GM10266 (cell line): Measurements from ENCODE around the gene SLC6A6.

ENCODE experiments used
- DNase-seq: peaks from one replicate; pipeline ENCODE4 v3.0.0; 2012; ENCODE audit errors: extremely low spot score
- CTCF ChIP-seq: IDR thresholded peaks from 2 replicates; pipeline ENCODE4 v1.5.1; 2012; ENCODE audit warnings: mild to moderate bottlenecking, low read depth; ENCODE audit not compliant: control insufficient read depth, insufficient read depth; ENCODE audit errors: missing control alignments

Gene SLC6A6

GRCh38 chr3:14366915-14367823 is 35.2 kb upstream of the SLC6A6 start:
- TF ChIP-seq CTCF: no peak
- DNase-seq: no peak

- DNase-seq: no peak
- no peak for TF ChIP-seq CTCF
Measured at GRCh38 chr3:14368146-14368545, 34.3 kb upstream of the SLC6A6 start.

- no peak for DNase-seq
- TF ChIP-seq CTCF: no peak
Measured at GRCh38 chr3:14368885-14369284, 33.5 kb upstream of the SLC6A6 start.

GRCh38 chr3:14369675-14370669 is 32.4 kb upstream of the SLC6A6 start:
- no peak for TF ChIP-seq CTCF
- no peak for DNase-seq

GRCh38 chr3:14370720-14371572 is 31.5 kb upstream of the SLC6A6 start:
- DNase-seq: no peak

More at GRCh38 chr3:14370720-14371572, 31.5 kb upstream of the SLC6A6 start:
- TF ChIP-seq CTCF: no peak
